Endothelial cell (in vitro differentiated cells): Measurements from ENCODE around the gene MGAT3. TPM values are rescaled to one million over a fixed set of nuclear protein-coding genes. Genes with fewer than 3 reads are reported as not detected.
"Not testable (repeated sequence)": the region's sequence is repeated elsewhere in the genome, so short reads cannot be mapped to it uniquely, and the experiment has no call there.

Experiments used
- DNase-seq: peaks from one replicate; pipeline ENCODE4 v3.0.0; 2021; ENCODE audit warnings: low spot score
- H3K27ac Mint-ChIP-seq: one replicate; pipeline ENCODE4 v1.8.0; 2021; ENCODE audit warnings: mixed read lengths, inconsistent platforms; ENCODE audit not compliant: unreplicated experiment
- H3K27me3 Mint-ChIP-seq: one replicate; pipeline ENCODE4 v1.8.0; 2021; ENCODE audit warnings: mild to moderate bottlenecking, moderate library complexity, mixed read lengths, inconsistent platforms; ENCODE audit not compliant: unreplicated experiment
- H3K36me3 Mint-ChIP-seq: one replicate; pipeline ENCODE4 v1.8.0; 2021; ENCODE audit warnings: mild to moderate bottlenecking, low read depth, mixed read lengths, inconsistent platforms; ENCODE audit not compliant: unreplicated experiment
- H3K4me1 Mint-ChIP-seq: one replicate; pipeline ENCODE4 v1.8.0; 2021; ENCODE audit warnings: mild to moderate bottlenecking, mixed read lengths, inconsistent platforms; ENCODE audit not compliant: unreplicated experiment
- H3K4me3 Mint-ChIP-seq: one replicate; pipeline ENCODE4 v1.8.0; 2021; ENCODE audit warnings: mild to moderate bottlenecking, mixed read lengths, inconsistent platforms; ENCODE audit not compliant: unreplicated experiment
- H3K9me3 Mint-ChIP-seq: one replicate; pipeline ENCODE4 v1.8.0; 2021; ENCODE audit warnings: mixed read lengths, inconsistent platforms; ENCODE audit not compliant: unreplicated experiment
- CTCF ChIP-seq: fragments of 200-600 bp; sonication (generic); IDR thresholded peaks from one replicate; pipeline ENCODE4 v1.5.0; 2021; ENCODE audit warnings: antibody characterized with exemption; ENCODE audit not compliant: unreplicated experiment
- total RNA-seq: library from RNA; stranded (reverse); fragmentation: NEBNext Ultra II Directional; extraction: Animal tissue kit (Norgen Biotek cat#: 25700); gene quantifications from one replicate; pipeline ENCODE4 v1.2.1, GENCODE V29; 2021; ENCODE audit not compliant: unreplicated experiment

Gene MGAT3
- total RNA-seq, 1 donor from 2014 or later, result 0.87 TPM

DNA sequence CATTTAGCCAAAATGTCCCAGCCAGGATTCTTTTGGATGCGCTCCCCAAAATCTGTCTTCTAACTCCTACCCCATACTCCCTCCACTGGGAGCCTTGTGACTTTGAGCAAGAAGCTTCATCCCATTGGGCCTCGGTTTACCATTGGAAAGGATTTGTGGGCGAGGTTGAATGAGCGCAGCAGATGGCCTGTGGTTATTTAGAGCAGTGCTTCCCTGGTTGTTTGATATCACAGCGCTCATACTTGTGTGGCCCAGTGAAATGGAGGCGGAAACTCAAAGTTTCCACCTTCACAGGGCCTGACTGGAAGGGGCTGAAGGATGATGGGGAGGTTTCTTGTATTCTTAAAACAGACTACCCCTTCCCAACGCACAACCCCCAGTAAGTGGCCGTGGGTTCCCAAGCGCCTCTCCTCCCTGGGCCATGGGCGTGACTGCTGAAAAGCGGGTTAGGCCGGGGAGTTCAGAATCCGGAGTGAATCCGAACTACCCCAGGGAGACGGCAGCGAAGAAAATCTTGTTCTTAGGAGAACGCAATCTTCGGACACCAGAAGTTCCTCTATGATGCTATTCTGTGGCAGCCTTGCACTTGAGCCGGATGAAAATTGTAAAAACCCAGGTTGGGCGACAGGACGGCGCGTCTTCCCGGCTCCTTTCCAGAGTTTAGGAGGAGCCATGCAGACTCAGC lies 62.3 kb downstream of the MGAT3 start:
- Mint-ChIP-seq H3K4me3 (peak overlapping the region; percentile 96), H3K27me3 (peaks cover 17% of the 10 kb centered on the region), H3K36me3 (peaks cover 44% of the 10 kb centered on the region), H3K27ac (peak overlapping the region; percentile 88), H3K9me3 (no peaks in the 10 kb centered on the region), H3K4me1 (peaks cover 46% of the 10 kb centered on the region)
- no peak for DNase-seq
- no peak for TF ChIP-seq CTCF

DNA sequence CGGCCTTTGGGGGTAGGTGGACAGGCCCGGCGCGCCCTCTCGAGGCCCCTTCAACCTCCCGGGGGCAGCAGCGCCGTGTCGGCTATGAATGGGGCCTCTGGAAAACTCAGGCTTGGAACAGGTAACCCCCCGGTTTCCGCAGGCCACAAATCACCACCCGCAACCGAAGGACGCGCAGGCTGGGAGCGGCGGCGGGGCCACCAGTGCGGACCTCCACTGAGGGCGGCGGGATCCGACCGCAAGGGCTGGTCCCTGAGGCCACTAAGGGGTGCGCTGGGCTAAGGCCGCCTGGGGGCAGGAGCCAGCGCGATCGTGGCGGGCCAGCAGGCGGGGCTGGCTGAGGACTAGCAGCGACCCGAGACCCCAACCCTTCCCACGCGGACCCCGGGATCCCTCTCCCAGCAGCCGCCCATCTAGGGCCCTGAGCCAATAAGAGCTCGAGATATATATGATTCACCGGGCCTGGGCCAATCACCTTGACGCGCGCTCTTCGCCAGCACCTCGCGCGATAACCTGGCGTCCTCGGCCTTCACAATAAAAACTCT lies 62.9 kb downstream of the MGAT3 start:
- Mint-ChIP-seq H3K27ac (peak overlapping the region; percentile 100), H3K27me3 (peaks cover 15% of the 10 kb centered on the region), H3K9me3 (no peaks in the 10 kb centered on the region), H3K4me1 (peaks cover 44% of the 10 kb centered on the region), H3K4me3 (peak overlapping the region; percentile 96), H3K36me3 (peaks cover 42% of the 10 kb centered on the region)
- DNase-seq, result peak; percentile 93
- no peak for TF ChIP-seq CTCF

DNA sequence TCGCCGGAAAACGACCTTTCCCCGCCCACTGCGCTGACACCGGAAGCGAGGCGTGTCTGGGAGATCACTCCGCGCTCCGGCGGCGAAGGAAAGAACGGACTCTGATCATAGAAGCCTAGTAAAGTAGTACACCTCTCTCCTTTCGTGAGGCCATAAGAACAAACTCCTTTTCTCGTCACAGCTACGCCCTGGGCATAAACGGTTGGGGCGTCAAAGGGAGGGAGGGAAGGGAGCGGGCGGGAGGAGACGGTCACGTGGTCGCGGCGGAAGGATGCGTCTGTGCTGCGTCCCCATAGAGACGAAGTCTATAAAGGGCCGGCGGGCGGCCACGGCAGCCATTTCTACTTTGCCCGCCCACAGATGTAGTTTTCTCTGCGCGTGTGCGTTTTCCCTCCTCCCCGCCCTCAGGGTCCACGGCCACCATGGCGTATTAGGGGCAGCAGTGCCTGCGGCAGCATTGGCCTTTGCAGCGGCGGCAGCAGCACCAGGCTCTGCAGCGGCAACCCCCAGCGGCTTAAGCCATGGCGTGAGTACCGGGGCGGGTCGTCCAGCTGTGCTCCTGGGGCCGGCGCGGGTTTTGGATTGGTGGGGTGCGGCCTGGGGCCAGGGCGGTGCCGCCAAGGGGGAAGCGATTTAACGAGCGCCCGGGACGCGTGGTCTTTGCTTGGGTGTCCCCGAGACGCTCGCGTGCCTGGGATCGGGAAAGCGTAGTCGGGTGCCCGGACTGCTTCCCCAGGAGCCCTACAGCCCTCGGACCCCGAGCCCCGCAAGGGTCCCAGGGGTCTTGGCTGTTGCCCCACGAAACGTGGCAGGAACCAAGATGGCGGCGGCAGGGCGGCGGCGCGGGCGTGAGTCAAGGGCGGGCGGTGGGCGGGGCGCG lies 63.7 kb downstream of the MGAT3 start, which contains the start of gene ATF4:
Gene ATF4, plus strand, starts transcription at position 337 of the 880 bp plus-strand sequence. CDS start 884 bp downstream, outside the sequence.
- Mint-ChIP-seq H3K9me3 (no peaks in the 10 kb centered on the region), H3K27me3 (peaks cover 15% of the 10 kb centered on the region), H3K4me1 (peaks cover 51% of the 10 kb centered on the region), H3K4me3 (peak within 1 kb of the TSS; percentile 96), H3K36me3 (peaks cover 43% of the 10 kb centered on the region), H3K27ac (peak within 1 kb of the TSS; percentile 100)
- TF ChIP-seq CTCF, result no peak
- DNase-seq, result peak; percentile 81

DNA sequence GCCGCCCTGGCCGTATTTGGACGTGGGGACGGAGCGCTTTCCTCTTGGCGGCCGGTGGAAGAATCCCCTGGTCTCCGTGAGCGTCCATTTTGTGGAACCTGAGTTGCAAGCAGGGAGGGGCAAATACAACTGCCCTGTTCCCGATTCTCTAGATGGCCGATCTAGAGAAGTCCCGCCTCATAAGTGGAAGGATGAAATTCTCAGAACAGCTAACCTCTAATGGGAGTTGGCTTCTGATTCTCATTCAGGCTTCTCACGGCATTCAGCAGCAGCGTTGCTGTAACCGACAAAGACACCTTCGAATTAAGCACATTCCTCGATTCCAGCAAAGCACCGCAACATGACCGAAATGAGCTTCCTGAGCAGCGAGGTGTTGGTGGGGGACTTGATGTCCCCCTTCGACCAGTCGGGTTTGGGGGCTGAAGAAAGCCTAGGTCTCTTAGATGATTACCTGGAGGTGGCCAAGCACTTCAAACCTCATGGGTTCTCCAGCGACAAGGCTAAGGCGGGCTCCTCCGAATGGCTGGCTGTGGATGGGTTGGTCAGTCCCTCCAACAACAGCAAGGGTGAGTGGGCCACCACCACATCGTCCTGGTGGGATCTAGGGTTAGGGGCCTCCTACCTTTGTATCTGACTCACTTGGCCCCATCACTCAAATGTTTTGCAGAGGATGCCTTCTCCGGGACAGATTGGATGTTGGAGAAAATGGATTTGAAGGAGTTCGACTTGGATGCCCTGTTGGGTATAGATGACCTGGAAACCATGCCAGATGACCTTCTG lies 64.5 kb downstream of the MGAT3 start:
- Mint-ChIP-seq H3K27me3 (peaks cover 15% of the 10 kb centered on the region), H3K4me1 (peaks cover 57% of the 10 kb centered on the region)
- not testable (repeated sequence) for H3K9me3 Mint-ChIP-seq

GRCh38 chr22:39522091-39522490 lies 65.3 kb downstream of the MGAT3 start:
- peaks cover 37% of the 10 kb centered on the region for H3K36me3 Mint-ChIP-seq
- H3K4me3 Mint-ChIP-seq, result peak overlapping the region; percentile 96
- peak overlapping the region; percentile 78 for H3K27ac Mint-ChIP-seq
- not testable (repeated sequence) for H3K9me3 Mint-ChIP-seq, DNase-seq
- peaks cover 15% of the 10 kb centered on the region for H3K27me3 Mint-ChIP-seq
- H3K4me1 Mint-ChIP-seq, result peaks cover 57% of the 10 kb centered on the region

More for the DNA sequence above, 64.5 kb downstream of the MGAT3 start:
- Mint-ChIP-seq H3K36me3 (peaks cover 37% of the 10 kb centered on the region), H3K27ac (peak overlapping the region; percentile 100), H3K4me3 (peak overlapping the region; percentile 96)
- DNase-seq, result not testable (repeated sequence)
